AG09319 (cell line): ENCODE results near the gene TTC9.

Experiments
- DNase-seq: peaks from one replicate; pipeline ENCODE4 v3.0.0-alpha.2; 2010; ENCODE audit warnings: low read depth; ENCODE audit errors: extremely low read depth
- TF ChIP-seq, protein P1 (sequence below): IDR thresholded peaks from 2 replicates; pipeline ENCODE4 v1.5.1; 2011; ENCODE audit warnings: low read depth, mild to moderate bottlenecking, inconsistent platforms, low read length, moderate library complexity

The TTC9 gene

DNA sequence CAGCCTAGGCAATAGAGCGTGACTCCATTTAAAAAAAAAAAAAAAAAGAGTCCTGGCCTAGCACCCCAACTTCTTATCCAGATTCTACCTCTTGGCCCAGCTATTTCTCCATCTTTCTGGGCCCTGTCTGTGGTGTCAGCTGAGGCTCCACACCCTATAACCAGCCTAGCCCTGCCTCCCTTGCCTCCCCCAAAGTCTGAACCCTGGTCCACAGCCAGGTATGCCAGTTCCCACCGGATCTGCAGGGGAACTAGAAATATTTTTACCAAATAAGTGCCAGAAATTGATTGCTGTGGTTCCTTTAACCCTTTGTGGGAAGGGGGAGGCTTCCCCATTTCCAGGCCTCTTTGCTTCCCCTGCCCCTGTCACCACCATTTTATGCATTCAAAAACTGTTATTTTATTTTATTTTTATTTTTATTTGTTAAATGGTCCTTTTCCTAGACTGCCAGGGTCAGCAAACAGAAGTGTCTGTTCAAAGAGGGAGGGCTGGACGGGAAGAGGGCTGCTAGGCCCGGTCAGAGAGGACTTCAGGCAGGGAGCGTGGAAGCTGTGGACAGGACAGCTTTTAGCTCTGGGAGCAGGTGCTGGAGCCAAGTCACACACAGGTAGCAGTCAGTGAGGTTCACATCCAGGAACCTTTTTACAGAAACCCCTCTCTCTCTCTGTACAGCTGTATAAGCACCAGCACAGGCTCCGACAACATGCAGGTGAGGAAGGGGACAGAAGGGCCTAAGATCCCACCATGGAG lies 23.2 kb downstream of the TTC9 start:
- TF ChIP-seq, protein P1, sequence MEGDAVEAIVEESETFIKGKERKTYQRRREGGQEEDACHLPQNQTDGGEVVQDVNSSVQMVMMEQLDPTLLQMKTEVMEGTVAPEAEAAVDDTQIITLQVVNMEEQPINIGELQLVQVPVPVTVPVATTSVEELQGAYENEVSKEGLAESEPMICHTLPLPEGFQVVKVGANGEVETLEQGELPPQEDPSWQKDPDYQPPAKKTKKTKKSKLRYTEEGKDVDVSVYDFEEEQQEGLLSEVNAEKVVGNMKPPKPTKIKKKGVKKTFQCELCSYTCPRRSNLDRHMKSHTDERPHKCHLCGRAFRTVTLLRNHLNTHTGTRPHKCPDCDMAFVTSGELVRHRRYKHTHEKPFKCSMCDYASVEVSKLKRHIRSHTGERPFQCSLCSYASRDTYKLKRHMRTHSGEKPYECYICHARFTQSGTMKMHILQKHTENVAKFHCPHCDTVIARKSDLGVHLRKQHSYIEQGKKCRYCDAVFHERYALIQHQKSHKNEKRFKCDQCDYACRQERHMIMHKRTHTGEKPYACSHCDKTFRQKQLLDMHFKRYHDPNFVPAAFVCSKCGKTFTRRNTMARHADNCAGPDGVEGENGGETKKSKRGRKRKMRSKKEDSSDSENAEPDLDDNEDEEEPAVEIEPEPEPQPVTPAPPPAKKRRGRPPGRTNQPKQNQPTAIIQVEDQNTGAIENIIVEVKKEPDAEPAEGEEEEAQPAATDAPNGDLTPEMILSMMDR: no peak
- no peak for DNase-seq

DNA sequence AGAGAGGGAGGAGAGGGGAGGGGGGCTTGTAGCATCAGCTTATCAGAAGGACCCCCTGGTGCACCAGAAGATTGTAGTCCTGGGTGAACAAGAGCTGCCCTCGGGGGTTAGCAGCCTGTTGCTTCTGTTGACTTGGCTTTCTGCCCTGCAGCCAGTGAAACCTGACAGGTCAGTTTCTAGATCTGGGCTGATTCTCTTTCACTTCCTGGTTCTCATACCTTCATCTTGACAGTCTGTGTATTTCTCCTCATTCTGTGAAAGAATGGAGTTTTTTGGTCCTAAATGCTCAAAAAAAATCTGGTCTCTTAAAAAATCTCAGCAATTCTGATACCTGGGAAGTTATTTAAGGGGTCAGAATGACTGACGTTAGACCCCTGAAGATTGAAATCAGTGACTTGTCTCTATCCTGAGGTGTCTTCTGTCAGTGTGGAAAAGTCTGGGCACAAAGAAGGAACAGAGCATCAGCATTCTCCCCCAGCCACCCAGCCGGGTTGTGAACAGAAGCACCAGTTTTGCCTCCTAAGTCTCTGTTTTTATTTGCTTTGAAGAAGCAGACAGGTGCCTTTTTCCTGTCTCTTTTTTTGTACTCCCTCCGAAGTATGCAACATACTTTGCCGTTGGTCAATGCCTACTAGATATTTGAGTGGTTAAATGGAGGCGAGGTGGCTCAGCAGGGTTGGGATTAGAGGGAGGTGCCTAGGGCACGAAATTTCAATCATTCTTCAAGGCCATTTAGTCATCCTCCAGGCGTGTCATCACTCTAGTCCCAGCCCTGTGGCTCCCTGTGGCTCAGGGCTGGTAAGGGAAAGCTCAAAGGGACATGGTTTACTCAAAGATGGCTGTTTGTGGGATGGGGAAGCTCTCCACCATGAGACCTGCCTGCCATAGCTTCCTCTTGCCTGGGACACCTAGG lies 24.0 kb downstream of the TTC9 start:
- TF ChIP-seq, protein P1: no peak
- DNase-seq: no peak

DNA sequence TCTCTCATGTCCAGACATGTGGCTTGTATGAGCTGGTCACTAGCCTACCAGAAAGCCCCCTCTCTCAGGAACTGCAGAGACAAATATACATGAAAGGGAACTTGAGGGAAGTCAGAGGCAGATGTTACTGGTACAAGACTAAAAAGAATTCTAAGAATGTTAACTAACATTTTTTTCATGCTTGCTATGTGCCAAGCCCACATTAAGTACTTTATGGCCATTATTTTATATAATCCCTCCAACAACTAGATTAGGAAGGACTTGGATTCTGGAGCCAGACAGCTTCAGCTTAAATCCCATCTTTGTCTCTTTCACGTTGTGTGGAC lies 24.6 kb downstream of the TTC9 start:
- TF ChIP-seq, protein P1: no peak
- no peak for DNase-seq

DNA sequence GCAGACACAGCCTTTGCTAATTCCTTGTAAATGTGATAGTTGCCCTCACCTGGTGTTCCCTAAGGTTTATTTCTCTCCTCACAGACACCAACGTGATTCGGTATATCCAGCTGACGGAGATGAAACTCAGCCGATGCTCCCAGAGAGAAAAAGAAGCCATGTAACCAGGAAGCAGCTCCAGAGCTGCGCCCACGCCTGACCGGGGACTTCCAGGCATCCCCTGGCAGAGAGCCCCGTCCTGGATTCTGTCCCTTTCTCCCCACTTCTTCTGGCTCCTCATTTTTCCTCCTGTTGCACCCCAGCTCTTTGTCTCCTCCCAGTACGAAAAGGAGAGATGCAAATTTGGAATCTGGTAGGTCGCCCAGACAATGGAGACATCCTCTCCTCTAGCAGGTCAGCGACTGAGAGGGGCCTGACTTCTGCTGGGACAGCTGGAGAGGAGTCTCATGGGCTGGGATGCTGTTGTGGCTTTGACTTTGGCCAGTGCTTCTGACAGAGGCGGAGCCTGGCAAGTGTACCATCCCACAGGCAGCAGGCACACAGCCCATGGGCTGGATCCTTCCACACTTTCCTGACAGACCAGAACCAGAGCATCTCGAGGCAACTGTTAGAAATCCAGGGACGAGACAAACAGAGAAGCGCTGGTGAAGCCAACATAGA lies 29.4 kb downstream of the TTC9 start:
- DNase-seq: no peak
- TF ChIP-seq, protein P1: no peak

DNA sequence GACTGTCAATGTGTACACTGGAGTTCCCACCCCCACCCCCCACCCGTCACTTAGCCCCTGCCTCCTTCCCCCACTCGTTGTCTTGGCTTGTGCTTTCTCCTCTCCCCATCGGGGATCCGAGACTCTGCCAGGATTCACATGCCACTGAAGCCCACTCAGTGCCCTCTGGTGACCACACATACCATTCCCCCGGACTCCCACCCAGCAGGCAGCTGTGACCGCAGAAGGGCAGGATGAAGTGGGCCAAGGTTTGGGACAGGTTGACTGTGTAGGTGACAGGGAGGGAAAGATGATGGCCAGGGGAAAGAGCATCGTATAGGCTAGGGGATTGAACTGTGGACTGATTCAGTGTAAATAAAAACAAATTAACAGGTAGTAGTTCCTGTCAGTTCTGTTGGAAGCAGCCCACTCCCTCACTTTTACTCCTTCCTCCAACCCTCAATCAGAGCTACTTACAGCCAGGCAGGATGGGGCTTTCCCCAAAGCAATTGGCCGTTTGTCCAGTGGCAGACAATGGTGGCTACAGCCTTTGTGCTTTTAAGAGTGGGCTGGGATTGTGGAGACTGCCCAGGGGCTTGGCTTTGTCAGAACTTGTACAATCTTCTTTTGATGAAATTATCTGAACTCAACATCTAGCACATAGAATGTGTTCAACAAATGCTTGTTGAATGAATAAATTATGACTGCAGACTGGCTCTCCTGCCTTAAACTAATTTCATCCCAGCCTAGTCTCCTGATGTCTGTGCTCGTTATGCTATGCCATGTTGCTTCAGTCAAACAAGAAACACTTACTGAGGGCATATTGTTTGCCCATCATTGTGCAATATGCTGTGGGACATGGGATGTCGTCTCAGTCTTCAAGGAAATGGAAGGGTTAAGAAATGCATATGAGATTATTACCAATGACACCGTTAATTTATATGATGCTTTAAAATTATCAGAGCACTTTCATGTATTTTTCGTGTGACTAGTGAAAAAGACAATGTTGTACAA lies 30.2 kb downstream of the TTC9 start:
- TF ChIP-seq, protein P1: no peak
- DNase-seq: no peak

DNA sequence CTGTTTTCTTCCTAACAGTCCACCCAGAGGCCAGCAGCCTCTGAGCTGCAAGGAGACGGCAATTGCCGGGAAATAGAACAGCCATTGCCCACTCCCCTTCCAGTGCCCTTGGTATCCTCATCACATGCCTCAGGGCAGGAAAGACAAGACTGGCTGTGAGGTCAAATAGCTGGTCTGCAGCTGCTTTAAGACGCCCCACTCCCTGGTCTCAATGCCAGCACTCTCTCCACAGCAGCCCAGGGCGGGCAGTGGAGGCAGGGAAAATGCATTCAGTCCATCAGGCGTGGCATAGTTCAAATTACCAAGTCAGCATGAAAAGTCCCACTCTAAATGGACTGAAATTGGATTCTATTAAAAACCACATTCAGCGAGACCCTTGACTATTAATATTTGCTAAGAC lies 35.6 kb downstream of the TTC9 start:
- TF ChIP-seq, protein P1: no peak
- DNase-seq: no peak
